A673 (cell line): ENCODE results near the gene CGNL1.

Experiments used
- CTCF ChIP-seq: fragments of 300-800, 200-600 bp; sonication (generic); conservative IDR thresholded peaks from 2 replicates; pipeline ENCODE4 v1.5.1; 2017; ENCODE audit warnings: low read depth, mild to moderate bottlenecking, antibody characterized with exemption, low read length, moderate library complexity, mixed read lengths
- EZH2 ChIP-seq: fragments of 200-600 bp; sonication (generic); IDR thresholded peaks from 2 replicates; pipeline ENCODE4 v1.6.1; 2017; ENCODE audit warnings: borderline replicate concordance, low read depth, mild to moderate bottlenecking, mixed read lengths, antibody characterized with exemption, low read length; ENCODE audit not compliant: poor library complexity, severe bottlenecking

DNA sequence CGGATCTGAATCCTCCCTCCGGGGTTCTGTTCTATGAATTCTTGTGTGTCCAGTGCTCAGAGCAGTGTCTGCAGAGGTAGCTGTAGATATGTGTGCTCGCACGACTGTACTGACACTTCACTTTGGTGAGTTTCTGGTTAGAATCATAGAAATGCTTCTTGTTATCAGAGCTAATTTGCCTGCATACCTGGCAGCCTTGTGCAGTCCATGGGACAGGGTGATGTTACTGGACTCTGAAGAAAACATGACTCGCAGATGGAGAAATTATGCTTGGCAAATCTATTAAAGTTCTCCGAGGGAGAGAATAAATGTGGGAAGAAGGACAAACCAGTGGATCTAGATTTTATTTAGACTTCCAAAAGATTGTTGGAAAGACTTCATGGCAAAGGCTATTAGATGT lies 12.2 kb downstream of the CGNL1 start:
- TF ChIP-seq CTCF: no peak
- TF ChIP-seq EZH2: no peak
